Tibial nerve (tissue), 4 donors: ENCODE results near the gene AKR1C4. TPM values are rescaled to one million over a fixed set of nuclear protein-coding genes. Genes with fewer than 3 reads are reported as not detected.

Source experiments
- DNase-seq, 2 donors: peaks; one replicate each; pipeline ENCODE4 v3.0.0-alpha.2; 2019; ENCODE audit warnings: low spot score in 2 of 2
- H3K27ac ChIP-seq, 4 donors: fragments of 200-600 bp; sonication (generic) in 3 of 4; one replicate each; pipeline ENCODE4 v1.5.1; 2017 to 2019; ENCODE audit warnings: mild to moderate bottlenecking in 1 of 4
- H3K27me3 ChIP-seq, 2 donors: fragments of 200-600 bp; sonication (generic) in 1 of 2; one replicate each; pipeline versions ENCODE4 v1.5.1 to v1.6.0; 2017 to 2019
- H3K36me3 ChIP-seq, 3 donors: fragments of 200-600 bp; sonication (generic); one replicate each; pipeline ENCODE4 v1.5.1; 2018 to 2019
- H3K4me1 ChIP-seq, 4 donors: fragments of 200-600 bp; sonication (generic) in 3 of 4; one replicate each; pipeline ENCODE4 v1.5.1; 2017 to 2019
- H3K4me3 ChIP-seq, 4 donors: fragments of 200-600 bp; sonication (generic) in 3 of 4; one replicate each; pipeline ENCODE4 v1.5.1; 2017 to 2019; ENCODE audit warnings: mild to moderate bottlenecking in 1 of 4, moderate library complexity in 1 of 4
- H3K9me3 ChIP-seq, 4 donors: fragments of 200-600 bp; sonication (generic) in 3 of 4; one replicate each; pipeline ENCODE4 v1.5.1; 2017 to 2019
- EP300 ChIP-seq, 2 donors: sonication (generic); formaldehyde crosslinking; IDR thresholded peaks; one replicate each; pipeline ENCODE4 v1.6.1; 2017; ENCODE audit warnings: antibody characterized with exemption in 2 of 2, mild to moderate bottlenecking in 1 of 2
- total RNA-seq, 4 donors: library from RNA; depleted of rRNA; stranded (reverse); fragments of >200 nt; gene quantifications; one replicate each; pipeline ENCODE4 v1.1.0, GENCODE V29; 2016
- TF ChIP-seq, protein P1 (sequence below), 5 experiments: fragments of 200-600 bp in 3 of 5; fragments of 450-650 bp in 2 of 5; sonication (generic) in 3 of 5; IDR thresholded peaks; one replicate each; pipeline ENCODE4 v1.5.1; 2016 to 2019; ENCODE audit warnings: antibody characterized with exemption in 5 of 5, mild to moderate bottlenecking in 3 of 5, moderate library complexity in 2 of 5

The AKR1C4 gene
- total RNA-seq, 4 donors from 2014 or later = not detected

DNA sequence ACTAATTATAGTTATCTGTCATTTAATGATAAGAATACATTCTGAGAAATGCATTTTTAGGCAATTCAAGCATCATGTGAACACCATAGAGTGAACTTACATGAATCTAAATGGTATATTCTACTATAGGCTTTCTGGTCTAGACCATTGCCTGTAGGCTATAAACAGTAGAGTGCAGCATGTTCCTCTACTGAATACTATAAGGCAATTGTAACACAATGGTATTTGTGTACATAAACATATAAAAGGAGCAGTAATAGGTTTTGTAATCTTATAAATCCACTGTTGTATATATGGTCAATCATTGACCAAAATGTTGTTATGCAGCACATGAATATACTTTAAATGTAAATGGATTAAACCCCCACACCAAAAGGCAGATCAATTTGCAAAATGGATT, 71.6 kb downstream of the AKR1C4 start:
- no peak for TF ChIP-seq EP300 (IDR thresholded peaks at IDR 0.05)
- TF ChIP-seq, protein P1, sequence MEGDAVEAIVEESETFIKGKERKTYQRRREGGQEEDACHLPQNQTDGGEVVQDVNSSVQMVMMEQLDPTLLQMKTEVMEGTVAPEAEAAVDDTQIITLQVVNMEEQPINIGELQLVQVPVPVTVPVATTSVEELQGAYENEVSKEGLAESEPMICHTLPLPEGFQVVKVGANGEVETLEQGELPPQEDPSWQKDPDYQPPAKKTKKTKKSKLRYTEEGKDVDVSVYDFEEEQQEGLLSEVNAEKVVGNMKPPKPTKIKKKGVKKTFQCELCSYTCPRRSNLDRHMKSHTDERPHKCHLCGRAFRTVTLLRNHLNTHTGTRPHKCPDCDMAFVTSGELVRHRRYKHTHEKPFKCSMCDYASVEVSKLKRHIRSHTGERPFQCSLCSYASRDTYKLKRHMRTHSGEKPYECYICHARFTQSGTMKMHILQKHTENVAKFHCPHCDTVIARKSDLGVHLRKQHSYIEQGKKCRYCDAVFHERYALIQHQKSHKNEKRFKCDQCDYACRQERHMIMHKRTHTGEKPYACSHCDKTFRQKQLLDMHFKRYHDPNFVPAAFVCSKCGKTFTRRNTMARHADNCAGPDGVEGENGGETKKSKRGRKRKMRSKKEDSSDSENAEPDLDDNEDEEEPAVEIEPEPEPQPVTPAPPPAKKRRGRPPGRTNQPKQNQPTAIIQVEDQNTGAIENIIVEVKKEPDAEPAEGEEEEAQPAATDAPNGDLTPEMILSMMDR (IDR thresholded peaks at IDR 0.05) = no peak
- DNase-seq = no peak
- no peak overlapping the region for H3K27ac ChIP-seq

More for the DNA sequence above, 71.6 kb downstream of the AKR1C4 start:
- Histone ChIP-seq H3K36me3 (no peaks in the 10 kb centered on the region), H3K27me3 (no peaks in the 10 kb centered on the region), H3K4me1 (no peaks in the 10 kb centered on the region), H3K9me3 (peaks cover 0 to 34% (median 5%) of the 10 kb centered on the region in 4 donors), H3K4me3 (no peak overlapping the region)

Other genes with a start within 250 kb of the AKR1C4 start
- gene AKR1C1, start 233.4 kb upstream of the AKR1C4 start, total RNA-seq = 10 to 100 TPM; 47.1 to 94.8 (median 77.5) TPM
- gene AKR1C2, start 193.0 kb upstream of the AKR1C4 start, total RNA-seq = 10 to 100 TPM; 24.7 to 52.2 (median 39.6) TPM
- gene AKR1C3, start 102.4 kb upstream of the AKR1C4 start, total RNA-seq = 10 to 100 TPM; 31.5 to 55.8 (median 43.1) TPM
- gene AKR1C8, start 11.7 kb upstream of the AKR1C4 start, total RNA-seq = not detected
- gene UCN3, start 168.1 kb downstream of the AKR1C4 start, total RNA-seq = not detected
- gene TUBAL3, start 208.0 kb downstream of the AKR1C4 start, total RNA-seq = under 1 TPM in 2 of 4 donors, not detected in 2; 0.21 to 0.22 TPM
- gene NET1, start 215.7 kb downstream of the AKR1C4 start, total RNA-seq = 100 to 1,000 TPM in 2 of 4 donors, 10 to 100 TPM in 2; 66.0 to 133 (median 91.3) TPM